HFFc6 (cell line): ENCODE measurements around the gene HOXA9. TPM values are rescaled to one million over a fixed set of nuclear protein-coding genes. Genes with fewer than 3 reads are reported as not detected.

Experiments used
- DNase-seq: peaks from one replicate; pipeline ENCODE4 v3.0.0-alpha.2; 2018
- H3K27ac Mint-ChIP-seq: 2 replicates; pipeline ENCODE4 v1.8.0; 2020; ENCODE audit warnings: mild to moderate bottlenecking, mixed read lengths
- H3K27me3 Mint-ChIP-seq: 2 replicates; pipeline ENCODE4 v1.8.0; 2021; ENCODE audit warnings: mild to moderate bottlenecking, moderate library complexity, mixed read lengths; ENCODE audit not compliant: insufficient read depth
- H3K36me3 Mint-ChIP-seq: 2 replicates; pipeline ENCODE4 v1.8.0; 2021; ENCODE audit warnings: low read depth, mixed read lengths
- H3K4me1 Mint-ChIP-seq: 2 replicates; pipeline ENCODE4 v1.8.0; 2020; ENCODE audit warnings: low read depth, mixed read lengths
- H3K4me3 Mint-ChIP-seq: 2 replicates; pipeline ENCODE4 v1.8.0; 2020; ENCODE audit warnings: mild to moderate bottlenecking, moderate library complexity, mixed read lengths
- H3K9me3 Mint-ChIP-seq: 2 replicates; pipeline ENCODE4 v1.8.0; 2020; ENCODE audit warnings: mild to moderate bottlenecking, mixed read lengths
- CTCF ChIP-seq: fragments of 200-600 bp; sonication (generic); IDR thresholded peaks from 2 replicates; pipeline ENCODE4 v1.5.0; 2021; ENCODE audit warnings: antibody characterized with exemption, mild to moderate bottlenecking
- total RNA-seq, 6 experiments: library from RNA; stranded (reverse); fragmentation: NEBNext Ultra II Directional; extraction: Animal tissue kit (Norgen Biotek cat#: 25700); gene quantifications; 2 replicates in 1 of 6; 3 replicates in 5 of 6; pipeline ENCODE4 v1.2.3, GENCODE V29; 2021

The HOXA9 gene
- total RNA-seq, 6 experiments from 2014 or later = 25.2 to 37.0 (median 26.7) TPM

- no peak for TF ChIP-seq CTCF
- peak within 1 kb of the TSS; percentile 91 for H3K27ac Mint-ChIP-seq
- peak; percentile 86 for DNase-seq
- H3K4me1 Mint-ChIP-seq = peaks cover 66% of the 10 kb centered on the region
- H3K9me3 Mint-ChIP-seq = no peaks in the 10 kb centered on the region
- peak within 1 kb of the TSS; percentile 91 for H3K4me3 Mint-ChIP-seq
- H3K27me3 Mint-ChIP-seq = peaks cover 11% of the 10 kb centered on the region
- H3K36me3 Mint-ChIP-seq = peaks cover 5% of the 10 kb centered on the region
These were observed 13.2 kb downstream of the HOXA9 start, which contains the start of gene HOXA3 for GRCh38 chr7:27151931-27152815. HOXA3 (minus strand) TSS chr7:27152583; CDS start chr7:27110640, 41,943 bp downstream.

DNA sequence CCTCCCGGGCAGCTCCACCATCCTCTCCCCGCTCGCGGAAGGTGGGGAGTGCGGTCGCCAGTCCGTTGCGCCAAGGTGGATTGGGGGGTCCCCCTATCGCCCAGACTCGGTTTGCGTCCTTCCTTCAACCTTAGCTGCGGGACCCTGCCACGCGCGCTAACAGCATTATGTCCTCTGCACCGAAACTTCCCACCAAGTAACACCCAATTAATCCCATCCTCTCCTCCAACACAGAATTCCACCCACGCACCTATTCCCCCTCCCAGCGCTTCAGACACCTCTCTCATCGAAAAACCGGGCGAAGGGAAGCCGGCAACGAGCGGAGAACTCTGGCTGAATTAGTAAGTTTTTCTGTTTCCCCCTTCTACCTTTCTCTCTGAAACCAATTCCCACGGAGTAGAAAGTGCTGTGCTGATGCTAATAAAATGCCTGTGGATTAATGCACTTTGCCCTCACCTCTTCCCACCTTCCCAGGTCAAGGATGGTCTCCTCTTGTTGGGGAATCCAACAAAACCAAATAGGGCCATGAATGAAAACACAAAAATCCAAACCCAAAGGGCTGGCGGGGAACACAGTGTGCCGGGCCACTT is 13.9 kb downstream of the HOXA9 start:
- Mint-ChIP-seq H3K36me3 (peaks cover 5% of the 10 kb centered on the region), H3K9me3 (no peaks in the 10 kb centered on the region), H3K4me1 (peaks cover 66% of the 10 kb centered on the region), H3K27me3 (peaks cover 10% of the 10 kb centered on the region), H3K27ac (peak overlapping the region; percentile 91), H3K4me3 (peak overlapping the region; percentile 91)
- DNase-seq = no peak
- no peak for TF ChIP-seq CTCF

DNA sequence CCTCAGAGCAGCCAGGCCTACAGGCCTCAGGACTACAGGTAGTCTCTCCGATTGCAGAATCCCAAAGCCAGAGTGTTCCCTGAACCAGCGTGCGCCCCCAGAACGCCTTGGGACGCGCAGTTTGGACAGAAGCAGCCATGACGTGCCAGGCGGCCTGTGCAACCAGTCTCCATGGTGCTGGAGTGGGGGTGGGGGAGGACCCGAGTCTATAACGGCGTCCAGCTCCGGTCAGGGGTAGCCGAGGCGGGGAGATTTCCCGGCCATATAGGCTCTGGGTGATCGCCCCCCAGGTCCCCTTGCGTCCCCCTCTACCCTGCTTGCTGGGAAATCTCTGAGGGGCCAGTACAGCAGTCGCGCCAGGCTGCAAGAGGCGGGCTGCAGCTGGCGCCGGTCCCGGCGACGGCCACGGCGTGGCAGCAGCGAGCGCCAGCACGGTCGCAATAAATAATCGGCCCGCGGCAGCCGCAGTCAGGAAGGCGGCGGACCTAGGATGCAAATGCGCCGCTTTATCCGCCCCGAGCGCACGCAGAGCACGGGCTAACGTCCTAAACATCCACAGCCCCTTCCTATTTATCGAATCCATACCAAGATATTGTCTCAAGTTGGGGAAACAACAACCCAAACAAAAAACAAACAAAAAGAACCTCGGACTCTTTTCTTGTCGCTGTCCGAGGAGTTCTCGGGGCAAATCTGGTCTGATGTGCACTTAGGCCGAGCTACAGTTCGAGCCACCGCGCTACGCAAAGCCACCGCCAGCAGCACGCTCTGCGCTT is 14.6 kb downstream of the HOXA9 start:
- peaks cover 6% of the 10 kb centered on the region for H3K27me3 Mint-ChIP-seq
- peak overlapping the region; percentile 91 for H3K4me3 Mint-ChIP-seq
- H3K9me3 Mint-ChIP-seq = no peaks in the 10 kb centered on the region
- peak; percentile 71 for DNase-seq
- peaks cover 65% of the 10 kb centered on the region for H3K4me1 Mint-ChIP-seq
- H3K36me3 Mint-ChIP-seq = peaks cover 5% of the 10 kb centered on the region
- peak; percentile 91 for TF ChIP-seq CTCF
- H3K27ac Mint-ChIP-seq = peak overlapping the region; percentile 91

DNA sequence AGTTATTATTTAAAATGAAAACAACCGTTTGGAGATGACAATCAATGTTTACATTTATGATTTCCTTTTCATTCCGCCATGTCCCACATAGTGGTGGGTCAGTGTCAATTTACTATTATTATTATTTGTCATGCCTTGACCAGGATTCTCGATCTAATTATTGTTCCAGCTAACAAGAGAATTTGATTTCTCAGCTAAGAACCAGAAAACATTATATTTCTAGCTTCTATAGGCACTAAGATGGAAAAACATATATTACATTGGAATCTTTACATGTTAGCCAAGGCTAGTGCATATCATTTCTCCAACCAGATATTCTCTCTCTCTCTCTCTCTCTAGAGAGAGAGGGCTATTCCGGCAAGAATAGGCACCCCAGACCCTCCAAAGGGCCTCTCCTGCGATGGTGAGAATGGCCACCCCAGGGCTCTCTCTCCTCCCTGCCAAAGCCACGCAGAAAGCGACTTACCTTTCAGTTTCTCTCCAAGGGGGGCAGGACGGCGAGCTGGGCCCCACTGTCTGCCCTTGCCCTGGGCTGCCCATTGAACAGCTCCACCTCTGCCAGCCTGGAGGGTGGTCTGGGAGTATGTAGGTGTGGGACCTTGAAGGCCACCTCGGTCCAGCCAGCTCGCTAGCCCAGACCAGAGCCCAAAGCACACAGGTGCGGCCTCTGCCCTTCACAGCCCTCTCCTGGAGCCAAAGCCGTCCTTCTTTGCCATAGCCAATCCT is 15.3 kb downstream of the HOXA9 start:
- Mint-ChIP-seq H3K9me3 (no peaks in the 10 kb centered on the region), H3K27me3 (peaks cover 3% of the 10 kb centered on the region), H3K4me3 (peak overlapping the region; percentile 91), H3K27ac (peak overlapping the region; percentile 50; the same call in 1 of the 2 replicates), H3K36me3 (peaks cover 8% of the 10 kb centered on the region), H3K4me1 (peaks cover 57% of the 10 kb centered on the region)
- TF ChIP-seq CTCF = no peak
- no peak for DNase-seq
